ENCODE measurements around the gene RXRA.

RXRA gene

GRCh38 chr9:134326724-134327601, 708 bp downstream of the RXRA start:
- DNase-seq, result no peak

- no peak for DNase-seq
Measured at GRCh38 chr9:134327671-134328231, 1.5 kb downstream of the RXRA start.

- DNase-seq, result no peak
Measured at GRCh38 chr9:134328341-134328840, 2.1 kb downstream of the RXRA start.

GRCh38 chr9:134328841-134329575, 2.8 kb downstream of the RXRA start:
- no peak for DNase-seq

- DNase-seq, result no peak
Measured at GRCh38 chr9:134329576-134329855, 3.3 kb downstream of the RXRA start.

GRCh38 chr9:134329886-134330285, 3.6 kb downstream of the RXRA start:
- no peak for DNase-seq

GRCh38 chr9:134330590-134330989, 4.3 kb downstream of the RXRA start:
- no peak for DNase-seq

- DNase-seq, result no peak
Measured at GRCh38 chr9:134331186-134332025, 5.2 kb downstream of the RXRA start.

- no peak for DNase-seq
Measured at GRCh38 chr9:134332266-134332665, 6.0 kb downstream of the RXRA start.

GRCh38 chr9:134332841-134333233, 6.6 kb downstream of the RXRA start:
- DNase-seq, result no peak

GRCh38 chr9:134333234-134333873, 7.1 kb downstream of the RXRA start:
- no peak for DNase-seq

GRCh38 chr9:134333874-134334581, 7.8 kb downstream of the RXRA start:
- no peak for DNase-seq

GRCh38 chr9:134335061-134335460, 8.8 kb downstream of the RXRA start:
- no peak for DNase-seq

GRCh38 chr9:134335486-134336220, 9.4 kb downstream of the RXRA start:
- DNase-seq, result no peak

- DNase-seq, result no peak
Measured at GRCh38 chr9:134336228-134336627, 10.0 kb downstream of the RXRA start.

GRCh38 chr9:134336924-134337323, 10.7 kb downstream of the RXRA start:
- no peak for DNase-seq

- no peak for DNase-seq
Measured at GRCh38 chr9:134337469-134337868, 11.2 kb downstream of the RXRA start.

- no peak for DNase-seq
Measured at GRCh38 chr9:134338394-134339182, 12.3 kb downstream of the RXRA start.

- no peak for DNase-seq
Measured at GRCh38 chr9:134339183-134339806, 13.0 kb downstream of the RXRA start.
